HG02981 (cell line): ENCODE data around the gene CACNA1C.
A peak's percentile ranks its signal among the peaks of the same experiment; 100 is the strongest.

Experiments
- ATAC-seq: cut with Tn5 transposase; IDR thresholded peaks from one replicate; pipeline ENCODE4 v1.9.1; 2021; ENCODE audit warnings: mild to moderate bottlenecking, moderate library complexity; ENCODE audit not compliant: unreplicated experiment

The CACNA1C gene

DNA sequence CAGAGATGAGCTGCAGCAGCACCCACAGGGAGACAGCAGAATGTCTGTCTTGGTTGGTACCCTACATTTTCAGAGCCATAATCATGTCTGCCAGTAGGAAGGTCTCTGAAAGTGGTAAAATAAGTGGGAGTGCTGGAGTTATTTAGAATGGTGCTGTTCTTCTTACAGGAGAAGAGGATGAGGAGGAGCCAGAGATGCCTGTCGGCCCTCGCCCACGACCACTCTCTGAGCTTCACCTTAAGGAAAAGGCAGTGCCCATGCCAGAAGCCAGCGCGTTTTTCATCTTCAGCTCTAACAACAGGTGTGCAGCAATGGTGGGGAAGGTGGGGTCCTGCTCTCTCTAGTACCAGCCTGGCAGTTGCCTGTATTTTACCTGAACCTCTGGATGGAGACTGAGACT is 540.3 kb downstream of the CACNA1C start:
- no peak for ATAC-seq

DNA sequence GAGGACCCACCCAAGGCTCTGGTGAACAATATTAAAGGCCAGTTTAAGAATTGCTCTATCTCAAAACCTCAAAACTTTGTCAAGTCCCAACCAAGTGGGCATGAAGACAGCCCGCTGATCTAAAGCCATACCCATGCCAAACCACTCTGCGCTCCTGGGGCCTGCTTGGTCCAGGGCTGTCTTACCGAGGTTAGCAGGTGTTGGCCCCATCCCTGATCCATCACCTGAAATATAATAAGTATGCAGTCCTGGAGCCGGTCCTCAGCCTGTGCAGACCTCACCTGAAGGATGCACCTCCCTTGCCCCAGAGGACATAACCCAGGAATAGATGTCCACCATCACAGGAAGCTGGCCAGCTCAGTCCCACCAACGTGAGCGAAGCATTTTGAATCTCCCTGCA is 543.7 kb downstream of the CACNA1C start:
- ATAC-seq: no peak

GRCh38 chr12:2605301-2605700 is 552.5 kb downstream of the CACNA1C start:
- no peak for ATAC-seq

- ATAC-seq: no peak
These were observed 553.6 kb downstream of the CACNA1C start for GRCh38 chr12:2606186-2606910.

- no peak for ATAC-seq
These were observed 555.3 kb downstream of the CACNA1C start for GRCh38 chr12:2607881-2608607.

- no peak for ATAC-seq
These were observed 555.8 kb downstream of the CACNA1C start for GRCh38 chr12:2608608-2608945.

GRCh38 chr12:2609020-2609419 is 556.2 kb downstream of the CACNA1C start:
- ATAC-seq: no peak

DNA sequence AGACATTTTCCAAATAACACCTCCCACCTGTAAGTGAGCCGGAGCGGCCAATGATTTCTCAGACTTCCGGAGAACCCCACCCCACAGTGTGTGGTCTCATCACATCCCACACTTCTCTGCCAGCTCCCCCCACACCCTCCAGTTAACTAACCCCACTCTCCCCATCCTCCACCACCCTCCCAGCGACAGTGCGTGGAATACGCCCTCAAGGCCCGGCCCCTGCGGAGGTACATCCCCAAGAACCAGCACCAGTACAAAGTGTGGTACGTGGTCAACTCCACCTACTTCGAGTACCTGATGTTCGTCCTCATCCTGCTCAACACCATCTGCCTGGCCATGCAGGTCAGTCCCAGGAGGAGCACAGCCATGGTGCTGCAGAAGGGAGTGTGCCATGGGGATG is 557.6 kb downstream of the CACNA1C start:
- ATAC-seq: no peak

GRCh38 chr12:2613326-2614073 is 560.7 kb downstream of the CACNA1C start:
- ATAC-seq: peak; percentile 48

DNA sequence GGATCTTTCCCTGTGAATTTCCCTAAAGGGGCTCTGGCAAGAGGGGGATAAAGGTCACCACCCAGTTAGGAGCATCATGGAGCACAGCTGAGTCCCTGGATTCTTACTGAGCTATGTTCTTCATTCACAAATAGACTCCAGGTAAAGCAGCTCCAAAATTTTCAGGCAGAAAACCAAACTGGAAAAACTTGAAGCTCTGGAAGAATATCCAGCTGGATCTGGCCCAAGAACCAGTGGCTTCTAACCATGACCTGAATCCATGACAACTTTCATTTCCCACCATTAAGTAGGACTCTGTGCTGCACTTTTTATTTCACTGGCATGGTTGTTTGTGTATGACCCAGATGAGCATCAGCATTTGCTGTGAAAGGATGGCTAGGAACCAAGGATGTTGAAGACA is 561.6 kb downstream of the CACNA1C start:
- no peak for ATAC-seq

GRCh38 chr12:2615665-2616402 is 563.0 kb downstream of the CACNA1C start:
- ATAC-seq: no peak

GRCh38 chr12:2616763-2617162 is 564.0 kb downstream of the CACNA1C start:
- ATAC-seq: no peak

GRCh38 chr12:2617365-2617764 is 564.6 kb downstream of the CACNA1C start:
- ATAC-seq: no peak

GRCh38 chr12:2618291-2618995 is 565.7 kb downstream of the CACNA1C start:
- ATAC-seq: no peak

DNA sequence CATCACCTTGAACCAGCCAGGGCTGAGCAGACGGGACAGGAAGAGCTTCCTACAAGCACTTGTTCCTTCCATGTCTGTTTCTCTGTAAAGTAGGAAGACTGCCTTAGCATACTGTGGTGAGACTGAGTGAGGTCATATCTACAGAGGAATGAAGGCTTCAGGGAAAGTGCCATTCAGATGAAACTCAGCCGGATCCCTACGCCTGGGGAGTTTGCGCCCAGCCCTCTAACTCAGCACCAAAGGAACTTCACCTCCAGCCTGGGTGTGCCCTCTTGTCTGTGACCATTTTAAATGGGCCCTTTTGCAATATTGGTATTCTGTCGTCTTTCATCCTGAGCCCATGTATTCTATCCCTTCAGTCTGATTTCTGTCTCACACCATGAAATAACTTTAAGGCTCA is 566.3 kb downstream of the CACNA1C start:
- ATAC-seq: no peak

DNA sequence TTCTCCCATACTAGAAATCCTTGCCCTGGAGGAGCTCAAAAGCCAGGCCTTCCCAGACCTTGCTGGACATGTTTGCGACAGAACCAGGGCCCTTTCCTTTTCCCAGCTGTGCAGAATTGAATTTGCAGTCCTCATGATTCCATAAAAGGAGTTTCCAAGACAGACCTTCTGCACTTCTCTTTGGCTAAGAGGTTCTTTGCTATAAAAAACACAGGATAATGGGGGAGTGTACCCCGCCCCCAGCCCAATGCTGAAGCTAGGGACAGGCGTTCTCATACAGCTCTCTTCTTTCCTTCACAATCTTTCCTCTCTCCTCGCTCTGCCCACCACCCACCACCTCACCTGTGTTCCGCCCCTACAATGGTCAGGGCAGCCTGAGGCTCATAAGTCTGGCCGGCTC is 569.7 kb downstream of the CACNA1C start:
- ATAC-seq: no peak

DNA sequence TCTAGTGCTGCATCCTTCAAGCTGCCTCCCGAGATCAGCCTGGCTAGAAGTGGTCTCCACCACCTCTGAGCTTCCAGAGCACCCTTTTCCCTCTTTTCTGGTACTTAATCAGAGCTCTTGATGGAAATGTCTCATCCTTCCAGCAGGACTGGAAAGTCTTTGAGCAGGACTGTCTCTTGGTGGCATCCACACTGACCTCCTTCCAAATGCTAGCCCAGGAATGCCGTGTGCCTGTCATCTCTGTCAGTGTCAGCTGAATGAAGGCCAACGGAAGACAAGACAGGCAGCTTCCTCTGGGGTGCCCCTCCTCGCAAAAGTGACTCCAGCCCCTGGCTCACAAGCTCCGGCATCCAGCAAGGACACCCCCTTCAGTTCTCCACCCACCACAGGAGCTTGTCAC is 570.7 kb downstream of the CACNA1C start:
- no peak for ATAC-seq

DNA sequence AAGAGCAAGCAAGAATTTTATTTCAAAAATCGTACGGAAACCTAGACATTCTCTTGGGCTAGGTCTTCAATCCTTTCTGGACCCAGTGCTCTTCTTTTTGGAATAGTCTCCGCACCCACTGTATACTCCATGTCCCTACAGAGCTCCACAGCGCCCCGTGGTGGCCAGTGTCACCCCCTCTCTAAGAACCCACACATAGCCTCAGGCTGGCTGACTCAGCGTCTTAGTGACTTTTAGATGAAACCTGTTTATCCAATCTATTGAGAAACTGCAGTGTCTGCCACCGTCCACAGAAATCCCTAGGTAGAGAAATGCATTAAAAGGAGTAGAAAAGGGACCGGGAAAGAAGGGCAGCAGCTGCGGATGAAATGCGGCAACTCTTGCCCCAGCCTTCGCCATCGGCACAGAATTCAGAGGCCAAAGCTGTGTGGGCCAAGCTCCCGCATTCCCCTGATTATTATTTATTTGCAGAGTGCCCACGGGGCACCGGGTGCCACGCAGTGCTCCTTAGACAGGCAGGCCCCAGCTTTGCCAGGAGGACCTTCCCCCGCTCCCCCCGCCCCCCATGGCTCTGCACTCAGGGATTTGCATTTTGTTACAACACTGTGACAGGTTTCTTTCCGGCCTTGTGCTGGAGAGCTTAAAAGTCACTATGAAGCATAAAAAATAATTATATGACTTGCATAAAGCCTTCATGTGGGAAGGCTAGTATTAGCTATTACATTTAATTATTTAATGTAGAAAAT is 571.9 kb downstream of the CACNA1C start:
- ATAC-seq: no peak

- ATAC-seq: no peak
These were observed 572.5 kb downstream of the CACNA1C start for GRCh38 chr12:2625289-2625612.
